Transverse colon (tissue), 4 donors: ENCODE data around the gene TANGO2.

Source experiments
- CTCF ChIP-seq, 5 experiments: fragments of 200-600 bp in 3 of 5; fragments of 450-650 bp in 2 of 5; sonication (generic) in 3 of 5; IDR thresholded peaks; 1 replicate in 2 of 5; 2 replicates in 3 of 5; pipeline ENCODE4 v1.5.1; 2016 to 2017; ENCODE audit warnings: antibody characterized with exemption in 5 of 5, inconsistent platforms in 3 of 5, mild to moderate bottlenecking in 2 of 5, moderate library complexity in 1 of 5
- POLR2A ChIP-seq: fragments of 450-650 bp; IDR thresholded peaks from one replicate; pipeline ENCODE4 v1.6.1; 2016; ENCODE audit warnings: antibody characterized with exemption, mild to moderate bottlenecking, moderate library complexity
- POLR2AphosphoS5 ChIP-seq, 3 donors: sonication (generic); formaldehyde crosslinking; IDR thresholded peaks; one replicate each; pipeline ENCODE4 v1.6.1; 2016; ENCODE audit warnings: antibody characterized with exemption in 3 of 3

- TF ChIP-seq CTCF (IDR thresholded peaks at IDR 0.05) (no peak), POLR2A (no peak), POLR2AphosphoS5 (IDR thresholded peaks at IDR 0.05) (no peak)
Measured at GRCh38 chr22:20055144-20055543, 34.2 kb downstream of the TANGO2 start.
